ENCODE measurements around the gene PSMB7.

PSMB7 gene

DNA sequence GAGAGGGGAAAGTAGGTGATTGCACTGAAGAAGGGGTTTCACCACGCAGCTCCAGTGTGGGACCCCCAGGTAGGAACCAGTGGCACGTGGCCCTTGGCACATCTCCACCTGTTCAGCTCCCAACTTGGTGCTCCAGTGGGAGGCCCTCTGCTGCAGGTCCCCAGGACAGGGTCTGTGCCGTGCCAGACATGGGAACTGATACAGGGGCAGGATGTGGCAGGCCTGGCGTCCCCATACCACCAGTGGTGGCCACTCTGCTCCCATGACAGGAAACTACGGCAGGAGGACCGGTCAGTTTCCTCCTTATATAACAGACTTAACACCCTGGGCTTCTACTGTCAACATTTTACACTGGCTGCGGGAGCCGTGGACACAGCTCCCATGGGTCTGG lies 67.3 kb downstream of the PSMB7 start:
- no peak overlapping the region for H2BK120ac ChIP-seq (ENCODE audit: low read depth, low read length)
- H3K79me1 ChIP-seq (replicated peaks; ENCODE audit: low read length, poor library complexity, severe bottlenecking) = peaks cover 38% of the 10 kb centered on the region
- WGBS = 96% methylated on average over 8 of the region's 8 CpGs
- no peak for DNase-seq
- no peak overlapping the region for H2AFZ ChIP-seq (ENCODE audit: low read depth, low read length)
- no peak overlapping the region for H2BK5ac ChIP-seq (ENCODE audit: low read depth, low read length, poor library complexity, severe bottlenecking)
- H3K9ac ChIP-seq (ENCODE audit: low read length) = no peak overlapping the region
- H3K4me1 ChIP-seq (ENCODE audit: control insufficient read depth, insufficient read depth, low read depth, low read length) = peaks cover 36% of the 10 kb centered on the region
- no peak overlapping the region for H2AK5ac ChIP-seq (ENCODE audit: low read length, severe bottlenecking)
- H3K4me3 ChIP-seq (ENCODE audit: insufficient read depth in 1 of 2, low read depth in 1 of 2, low read length in 2 of 2) = no peak overlapping the region
- no peak overlapping the region for H3K23ac ChIP-seq (ENCODE audit: low read length in 2 of 2)
- no peaks in the 10 kb centered on the region for H3K9me3 ChIP-seq (ENCODE audit: control insufficient read depth, low read length)
- H3K27ac ChIP-seq (ENCODE audit: low read length, poor library complexity, severe bottlenecking) = no peak overlapping the region
- no peak overlapping the region for H4K8ac ChIP-seq (ENCODE audit: low read length)
- no peak overlapping the region for H3K4me2 ChIP-seq (ENCODE audit: low read length, poor library complexity, severe bottlenecking)
- H2BK15ac ChIP-seq (ENCODE audit: low read depth, poor library complexity, severe bottlenecking) = no peak overlapping the region
- no peak overlapping the region for H3K4ac ChIP-seq (ENCODE audit: low read depth in 1 of 2, low read length in 2 of 2)
- H3K27me3 ChIP-seq (ENCODE audit: control insufficient read depth in 1 of 2, insufficient read depth in 1 of 2, low read length in 2 of 2) = no peaks in the 10 kb centered on the region
- H3K36me3 ChIP-seq (ENCODE audit: control insufficient read depth in 1 of 2, insufficient read depth in 2 of 2, low read depth in 1 of 2, low read length in 2 of 2) = peaks cover 90 to 93% of the 10 kb centered on the region in 2 experiments
- peak overlapping the region in 1 of 2 experiments; percentile 58 for H3K18ac ChIP-seq (ENCODE audit: low read depth in 1 of 2, low read length in 2 of 2)
- peak overlapping the region in 1 of 2 experiments; percentile 25 for H2BK12ac ChIP-seq (ENCODE audit: low read length in 2 of 2)
- no peak overlapping the region for H3K14ac ChIP-seq (ENCODE audit: low read length in 2 of 2)
- H4K91ac ChIP-seq (ENCODE audit: low read length) = no peak overlapping the region

DNA sequence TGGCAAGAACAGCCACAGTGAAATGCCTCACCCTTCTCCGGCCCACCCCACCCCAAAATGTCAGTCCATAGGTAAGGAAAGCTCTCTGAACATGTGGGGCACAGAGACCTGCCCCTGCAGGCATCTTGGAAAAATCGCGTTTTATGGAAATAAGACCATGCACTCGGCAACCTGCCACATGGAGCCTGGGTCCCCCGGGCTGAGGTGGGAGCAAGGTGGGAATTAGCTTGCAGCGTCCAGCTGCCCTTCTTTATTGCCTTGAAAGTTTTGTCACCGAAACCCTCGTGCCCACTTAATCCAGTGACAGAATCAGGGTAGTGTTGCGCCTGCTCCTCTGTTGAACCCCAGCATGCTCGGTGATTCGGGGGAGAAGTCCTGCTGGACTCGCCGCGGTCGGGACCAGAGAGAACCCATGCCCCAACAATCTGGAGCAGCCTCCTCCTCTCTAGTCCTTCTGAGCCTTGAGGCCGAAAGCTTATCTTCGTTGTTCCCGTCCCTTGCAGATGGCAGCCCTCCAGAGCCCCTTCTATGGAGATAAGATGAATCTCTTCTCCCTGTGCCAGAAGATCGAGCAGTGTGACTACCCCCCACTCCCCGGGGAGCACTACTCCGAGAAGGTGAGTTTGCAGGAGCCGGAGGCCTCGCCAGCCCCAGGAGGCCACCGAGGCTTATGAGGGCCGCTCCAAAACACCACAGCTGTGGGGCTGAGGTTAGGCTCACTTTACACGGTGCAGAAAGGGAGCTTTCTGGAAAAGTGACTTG lies 67.9 kb downstream of the PSMB7 start:
- H2BK120ac ChIP-seq (ENCODE audit: low read depth, low read length) = no peak overlapping the region

DNA sequence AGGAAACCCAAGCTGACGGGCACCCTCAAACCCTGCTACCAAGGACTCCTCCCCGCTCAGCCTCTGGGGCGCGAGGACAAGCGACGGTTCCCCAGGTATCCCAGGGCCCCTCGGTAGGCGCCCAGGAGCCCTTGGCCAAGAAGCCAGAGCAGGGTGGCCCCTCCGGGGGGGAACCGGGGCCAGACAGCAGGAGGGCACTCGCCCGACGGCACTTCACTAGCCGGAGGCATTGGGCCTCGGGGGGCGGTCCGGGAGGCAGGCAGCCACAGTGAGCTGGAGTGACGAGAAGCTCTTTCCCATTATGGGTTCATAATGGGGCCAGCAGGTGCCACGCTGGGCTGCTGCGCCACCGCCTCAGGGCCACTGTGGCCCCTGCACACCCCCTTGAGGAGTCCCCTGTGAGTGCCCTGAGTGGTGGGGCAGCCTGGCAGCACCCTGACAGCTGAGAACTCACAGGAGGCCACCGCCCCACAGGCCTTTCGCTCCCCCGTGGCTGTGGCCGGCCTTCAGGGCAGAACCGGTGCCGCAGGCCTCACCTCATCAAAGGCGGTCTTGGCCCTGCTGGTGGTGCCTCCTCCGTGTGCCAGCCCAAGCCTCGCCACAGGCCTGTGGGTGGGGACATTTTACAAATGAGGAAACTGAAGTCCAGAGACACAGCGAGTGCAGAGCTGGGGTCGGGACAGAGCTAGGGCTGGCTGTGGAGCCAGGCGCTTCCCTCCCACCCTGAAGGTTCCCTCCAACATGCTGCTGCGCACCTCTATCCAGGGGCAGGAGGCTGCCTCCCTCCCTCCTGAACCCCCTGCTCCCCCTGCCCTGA lies 68.7 kb downstream of the PSMB7 start:
- Histone ChIP-seq H2BK12ac (ENCODE audit: low read length in 2 of 2) (no peak overlapping the region), H4K91ac (ENCODE audit: low read length) (no peak overlapping the region), H3K9me3 (ENCODE audit: control insufficient read depth, low read length) (no peaks in the 10 kb centered on the region), H3K36me3 (ENCODE audit: control insufficient read depth in 1 of 2, insufficient read depth in 2 of 2, low read depth in 1 of 2, low read length in 2 of 2) (peaks cover 85 to 92% of the 10 kb centered on the region in 2 experiments), H3K9ac (ENCODE audit: low read length) (no peak overlapping the region), H3K4ac (ENCODE audit: low read depth in 1 of 2, low read length in 2 of 2) (no peak overlapping the region), H3K4me3 (ENCODE audit: insufficient read depth in 1 of 2, low read depth in 1 of 2, low read length in 2 of 2) (no peak overlapping the region), H2BK15ac (ENCODE audit: low read depth, poor library complexity, severe bottlenecking) (no peak overlapping the region), H3K18ac (ENCODE audit: low read depth in 1 of 2, low read length in 2 of 2) (peak overlapping the region in 1 of 2 experiments; percentile 25), H2BK120ac (ENCODE audit: low read depth, low read length) (no peak overlapping the region), H4K8ac (ENCODE audit: low read length) (peak overlapping the region; percentile 66), H3K14ac (ENCODE audit: low read length in 2 of 2) (no peak overlapping the region), H3K79me1 (replicated peaks; ENCODE audit: low read length, poor library complexity, severe bottlenecking) (peaks cover 38% of the 10 kb centered on the region), H3K27ac (ENCODE audit: low read length, poor library complexity, severe bottlenecking) (no peak overlapping the region), H3K27me3 (ENCODE audit: control insufficient read depth in 1 of 2, insufficient read depth in 1 of 2, low read length in 2 of 2) (no peaks in the 10 kb centered on the region), H3K23ac (ENCODE audit: low read length in 2 of 2) (no peak overlapping the region), H2AK5ac (ENCODE audit: low read length, severe bottlenecking) (no peak overlapping the region), H2AFZ (ENCODE audit: low read depth, low read length) (no peak overlapping the region), H3K4me1 (ENCODE audit: control insufficient read depth, insufficient read depth, low read depth, low read length) (peaks cover 46% of the 10 kb centered on the region), H2BK5ac (ENCODE audit: low read depth, low read length, poor library complexity, severe bottlenecking) (no peak overlapping the region), H3K4me2 (ENCODE audit: low read length, poor library complexity, severe bottlenecking) (no peak overlapping the region)
- 92% methylated on average over 34 of the region's 34 CpGs for WGBS
- no peak for DNase-seq

More for the DNA sequence above, 67.9 kb downstream of the PSMB7 start:
- H2AFZ ChIP-seq (ENCODE audit: low read depth, low read length) = no peak overlapping the region
- no peak overlapping the region for H3K4me2 ChIP-seq (ENCODE audit: low read length, poor library complexity, severe bottlenecking)
- H3K18ac ChIP-seq (ENCODE audit: low read depth in 1 of 2, low read length in 2 of 2) = peak overlapping the region in 1 of 2 experiments; percentile 25
- peaks cover 36% of the 10 kb centered on the region for H3K79me1 ChIP-seq (replicated peaks; ENCODE audit: low read length, poor library complexity, severe bottlenecking)
- H2AK5ac ChIP-seq (ENCODE audit: low read length, severe bottlenecking) = no peak overlapping the region
- H3K23ac ChIP-seq (ENCODE audit: low read length in 2 of 2) = no peak overlapping the region
- WGBS = 93% methylated on average over 26 of the region's 26 CpGs
- no peak overlapping the region for H3K4me3 ChIP-seq (ENCODE audit: insufficient read depth in 1 of 2, low read depth in 1 of 2, low read length in 2 of 2)
- no peak overlapping the region for H3K14ac ChIP-seq (ENCODE audit: low read length in 2 of 2)
- H2BK12ac ChIP-seq (ENCODE audit: low read length in 2 of 2) = no peak overlapping the region
- H3K27me3 ChIP-seq (ENCODE audit: control insufficient read depth in 1 of 2, insufficient read depth in 1 of 2, low read length in 2 of 2) = no peaks in the 10 kb centered on the region
- H3K27ac ChIP-seq (ENCODE audit: low read length, poor library complexity, severe bottlenecking) = no peak overlapping the region
- H3K4me1 ChIP-seq (ENCODE audit: control insufficient read depth, insufficient read depth, low read depth, low read length) = peaks cover 38% of the 10 kb centered on the region
- H4K8ac ChIP-seq (ENCODE audit: low read length) = peak overlapping the region; percentile 66
- H2BK15ac ChIP-seq (ENCODE audit: low read depth, poor library complexity, severe bottlenecking) = no peak overlapping the region
- H3K9ac ChIP-seq (ENCODE audit: low read length) = no peak overlapping the region
- no peaks in the 10 kb centered on the region for H3K9me3 ChIP-seq (ENCODE audit: control insufficient read depth, low read length)
- H3K4ac ChIP-seq (ENCODE audit: low read depth in 1 of 2, low read length in 2 of 2) = no peak overlapping the region
- H4K91ac ChIP-seq (ENCODE audit: low read length) = no peak overlapping the region
- H2BK5ac ChIP-seq (ENCODE audit: low read depth, low read length, poor library complexity, severe bottlenecking) = no peak overlapping the region
- H3K36me3 ChIP-seq (ENCODE audit: control insufficient read depth in 1 of 2, insufficient read depth in 2 of 2, low read depth in 1 of 2, low read length in 2 of 2) = peaks cover 88% of the 10 kb centered on the region in 2 experiments
- DNase-seq = no peak

DNA sequence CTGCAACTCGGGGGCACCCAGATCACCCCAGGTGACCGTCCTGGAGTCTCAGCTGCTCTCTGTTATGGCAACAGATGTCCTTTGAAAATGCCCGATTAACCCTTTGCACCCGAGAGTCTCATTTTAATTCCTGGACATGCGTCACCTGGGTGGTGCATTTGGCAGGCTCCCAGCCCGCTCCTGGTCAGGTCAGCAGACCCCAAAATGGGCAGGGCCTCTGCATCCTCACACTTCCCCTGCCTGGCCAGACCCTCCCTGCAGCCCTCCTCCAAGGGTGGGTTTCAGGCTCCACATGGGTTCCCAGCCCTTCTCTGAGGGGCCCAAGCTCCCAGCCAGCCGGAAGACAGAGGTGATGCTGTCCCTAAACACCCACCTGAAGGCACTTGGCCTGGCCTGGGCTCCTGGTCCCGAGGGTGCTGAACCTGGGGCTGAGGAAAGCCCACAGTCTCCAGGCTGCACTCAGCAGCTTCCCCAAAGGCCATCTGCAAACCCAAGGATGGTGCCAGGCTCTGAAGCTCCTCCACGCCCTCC lies 69.4 kb downstream of the PSMB7 start:
- H3K27me3 ChIP-seq (ENCODE audit: control insufficient read depth in 1 of 2, insufficient read depth in 1 of 2, low read length in 2 of 2) = no peaks in the 10 kb centered on the region
- H2AFZ ChIP-seq (ENCODE audit: low read depth, low read length) = no peak overlapping the region
- WGBS = 94% methylated on average over 9 of the region's 9 CpGs

More for the DNA sequence above, 69.4 kb downstream of the PSMB7 start:
- Histone ChIP-seq H3K4me3 (ENCODE audit: insufficient read depth in 1 of 2, low read depth in 1 of 2, low read length in 2 of 2) (no peak overlapping the region), H2BK5ac (ENCODE audit: low read depth, low read length, poor library complexity, severe bottlenecking) (no peak overlapping the region), H3K4me1 (ENCODE audit: control insufficient read depth, insufficient read depth, low read depth, low read length) (peaks cover 50% of the 10 kb centered on the region), H3K4me2 (ENCODE audit: low read length, poor library complexity, severe bottlenecking) (no peak overlapping the region), H2BK120ac (ENCODE audit: low read depth, low read length) (no peak overlapping the region), H3K9me3 (ENCODE audit: control insufficient read depth, low read length) (no peaks in the 10 kb centered on the region), H3K23ac (ENCODE audit: low read length in 2 of 2) (no peak overlapping the region), H2BK12ac (ENCODE audit: low read length in 2 of 2) (no peak overlapping the region), H4K91ac (ENCODE audit: low read length) (no peak overlapping the region), H3K36me3 (ENCODE audit: control insufficient read depth in 1 of 2, insufficient read depth in 2 of 2, low read depth in 1 of 2, low read length in 2 of 2) (peaks cover 85 to 93% of the 10 kb centered on the region in 2 experiments), H3K79me1 (replicated peaks; ENCODE audit: low read length, poor library complexity, severe bottlenecking) (peaks cover 39% of the 10 kb centered on the region), H3K18ac (ENCODE audit: low read depth in 1 of 2, low read length in 2 of 2) (no peak overlapping the region), H3K9ac (ENCODE audit: low read length) (no peak overlapping the region), H4K8ac (ENCODE audit: low read length) (no peak overlapping the region), H2AK5ac (ENCODE audit: low read length, severe bottlenecking) (no peak overlapping the region), H3K14ac (ENCODE audit: low read length in 2 of 2) (no peak overlapping the region), H3K4ac (ENCODE audit: low read depth in 1 of 2, low read length in 2 of 2) (no peak overlapping the region), H2BK15ac (ENCODE audit: low read depth, poor library complexity, severe bottlenecking) (no peak overlapping the region), H3K27ac (ENCODE audit: low read length, poor library complexity, severe bottlenecking) (no peak overlapping the region)
- no peak for DNase-seq

Data from mesenchymal stem cell (in vitro differentiated cells and primary cell).